Esophagus squamous epithelium (tissue), 5 donors: ENCODE results near the gene RNGTT. TPM values are rescaled to one million over a fixed set of nuclear protein-coding genes. Genes with fewer than 3 reads are reported as not detected.

Experiments used
- DNase-seq: peaks from one replicate; lab custom pipeline; 2025; lab: John Stamatoyannopoulos, UW
- H3K27ac ChIP-seq, 4 donors: fragments of 200-600 bp; sonication (generic); one replicate each; pipeline ENCODE4 v1.5.1; 2016 to 2019; ENCODE audit warnings: mild to moderate bottlenecking in 1 of 4
- H3K27me3 ChIP-seq, 4 donors: fragments of 200-600 bp; sonication (generic); 1 replicate in 3 of 4; 2 replicates in 1 of 4; pipeline versions ENCODE4 v1.5.1 to v1.6.0; 2017 to 2021; ENCODE audit warnings: antibody characterized with exemption in 1 of 4
- H3K36me3 ChIP-seq, 3 donors: fragments of 200-600 bp; sonication (generic); one replicate each; pipeline ENCODE4 v1.5.1; 2016 to 2019
- H3K4me1 ChIP-seq, 3 donors: fragments of 200-600 bp; sonication (generic); one replicate each; pipeline ENCODE4 v1.5.1; 2017 to 2019
- H3K4me3 ChIP-seq, 4 donors: fragments of 200-600 bp; sonication (generic); 1 replicate in 3 of 4; 2 replicates in 1 of 4; pipeline ENCODE4 v1.5.1; 2016 to 2019; ENCODE audit warnings: mild to moderate bottlenecking in 2 of 4, moderate library complexity in 1 of 4
- H3K9me3 ChIP-seq, 3 donors: fragments of 200-600 bp; sonication (generic); one replicate each; pipeline ENCODE4 v1.5.1; 2016 to 2019
- POLR2A ChIP-seq, 4 donors: fragments of 450-650 bp; IDR thresholded peaks; one replicate each; pipeline ENCODE4 v1.6.1; 2017; ENCODE audit warnings: antibody characterized with exemption in 4 of 4, mild to moderate bottlenecking in 4 of 4, moderate library complexity in 3 of 4
- WGBS, 2 donors: methylation state at CpG; one replicate each; pipeline ENCODE4 v1.1.5; 2018; 5-methylcytosine and 5-hydroxymethylcytosine counted together
- intact Hi-C: fragments of 100-400 bp; cut with DNase I; formaldehyde crosslinking; loops from one replicate; pipeline ENCODE4 v1.15.0; 2022
- total RNA-seq, 4 donors: library from RNA; depleted of rRNA; stranded (reverse); fragments of >200 nt; gene quantifications; one replicate each; pipeline ENCODE4 v1.1.0, GENCODE V29; 2016
- TF ChIP-seq, protein P1 (sequence below), 6 experiments: fragments of 450-650 bp in 4 of 6; fragments of 200-600 bp in 2 of 6; sonication (generic) in 2 of 6; IDR thresholded peaks; one replicate each; pipeline ENCODE4 v1.5.1; 2016 to 2019; ENCODE audit warnings: antibody characterized with exemption in 6 of 6, mild to moderate bottlenecking in 4 of 6, moderate library complexity in 4 of 6
- donor health status: DM: yes; HTN: yes; CAD: no.

RNGTT gene
- total RNA-seq, 4 donors from 2014 or later = 8.3 to 22.3 (median 18.3) TPM

DNA sequence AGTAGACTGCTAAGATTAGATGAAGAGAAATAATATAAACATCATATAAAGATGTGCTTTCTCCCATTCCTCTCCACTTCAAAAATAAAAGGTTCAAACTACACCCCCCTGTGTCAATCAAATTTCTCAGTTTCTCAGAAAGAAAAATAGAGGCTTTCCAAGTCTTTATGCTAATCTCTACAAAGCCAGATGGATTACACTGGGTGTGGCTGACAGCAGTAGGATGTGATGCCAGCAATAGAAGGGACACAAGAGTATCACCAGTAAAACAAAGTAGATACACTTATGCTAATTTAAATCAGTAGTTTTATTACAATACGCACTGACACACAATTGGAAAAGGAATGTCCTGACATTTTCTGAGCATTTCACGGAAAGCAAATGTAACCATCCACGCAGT is 353.4 kb downstream of the RNGTT start:
- WGBS, 2 donors = 96 to 97% methylated on average over 3 of the region's 3 CpGs
- no peaks in the 10 kb centered on the region for H3K4me1 ChIP-seq
- no peaks in the 10 kb centered on the region for H3K27me3 ChIP-seq
- H3K9me3 ChIP-seq = no peaks in the 10 kb centered on the region
- no peak overlapping the region for H3K4me3 ChIP-seq
- DNase-seq = no peak
- no peak overlapping the region for H3K27ac ChIP-seq
- TF ChIP-seq, protein P1, sequence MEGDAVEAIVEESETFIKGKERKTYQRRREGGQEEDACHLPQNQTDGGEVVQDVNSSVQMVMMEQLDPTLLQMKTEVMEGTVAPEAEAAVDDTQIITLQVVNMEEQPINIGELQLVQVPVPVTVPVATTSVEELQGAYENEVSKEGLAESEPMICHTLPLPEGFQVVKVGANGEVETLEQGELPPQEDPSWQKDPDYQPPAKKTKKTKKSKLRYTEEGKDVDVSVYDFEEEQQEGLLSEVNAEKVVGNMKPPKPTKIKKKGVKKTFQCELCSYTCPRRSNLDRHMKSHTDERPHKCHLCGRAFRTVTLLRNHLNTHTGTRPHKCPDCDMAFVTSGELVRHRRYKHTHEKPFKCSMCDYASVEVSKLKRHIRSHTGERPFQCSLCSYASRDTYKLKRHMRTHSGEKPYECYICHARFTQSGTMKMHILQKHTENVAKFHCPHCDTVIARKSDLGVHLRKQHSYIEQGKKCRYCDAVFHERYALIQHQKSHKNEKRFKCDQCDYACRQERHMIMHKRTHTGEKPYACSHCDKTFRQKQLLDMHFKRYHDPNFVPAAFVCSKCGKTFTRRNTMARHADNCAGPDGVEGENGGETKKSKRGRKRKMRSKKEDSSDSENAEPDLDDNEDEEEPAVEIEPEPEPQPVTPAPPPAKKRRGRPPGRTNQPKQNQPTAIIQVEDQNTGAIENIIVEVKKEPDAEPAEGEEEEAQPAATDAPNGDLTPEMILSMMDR (IDR thresholded peaks at IDR 0.05) = no peak
- TF ChIP-seq POLR2A (IDR thresholded peaks at IDR 0.05) = no peak
- peaks cover 0 to 35% (median 0%) of the 10 kb centered on the region in 3 donors for H3K36me3 ChIP-seq
- intact Hi-C loops = no loop called here

DNA sequence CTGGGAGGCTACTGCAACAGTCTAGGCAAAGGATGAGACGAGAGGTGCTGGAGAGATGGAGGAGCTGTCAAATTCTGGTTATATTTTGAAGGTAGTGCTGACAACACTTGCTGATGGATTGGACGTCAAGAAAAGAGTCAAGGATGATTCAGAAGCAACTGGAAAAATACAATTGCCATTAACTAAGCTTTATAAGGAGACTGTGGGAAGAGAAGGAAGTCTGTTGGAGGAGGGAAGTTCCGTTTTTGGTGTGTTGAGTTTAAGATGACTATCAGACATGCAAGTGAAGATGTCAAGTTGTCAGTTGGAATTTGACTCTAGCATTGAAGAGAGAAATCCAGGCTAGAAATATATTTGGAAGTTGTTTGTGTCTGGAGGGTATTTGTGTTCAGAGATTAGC is 358.1 kb downstream of the RNGTT start:
- Histone ChIP-seq H3K27ac (no peak overlapping the region), H3K36me3 (no peaks in the 10 kb centered on the region), H3K27me3 (no peaks in the 10 kb centered on the region), H3K9me3 (no peaks in the 10 kb centered on the region), H3K4me3 (no peak overlapping the region), H3K4me1 (no peaks in the 10 kb centered on the region)
- TF ChIP-seq, protein P1 (IDR thresholded peaks at IDR 0.05) = no peak
- 49 to 56% methylated on average over 3 of the region's 3 CpGs for WGBS, 2 donors
- intact Hi-C loops = no loop called here
- DNase-seq = no peak

DNA sequence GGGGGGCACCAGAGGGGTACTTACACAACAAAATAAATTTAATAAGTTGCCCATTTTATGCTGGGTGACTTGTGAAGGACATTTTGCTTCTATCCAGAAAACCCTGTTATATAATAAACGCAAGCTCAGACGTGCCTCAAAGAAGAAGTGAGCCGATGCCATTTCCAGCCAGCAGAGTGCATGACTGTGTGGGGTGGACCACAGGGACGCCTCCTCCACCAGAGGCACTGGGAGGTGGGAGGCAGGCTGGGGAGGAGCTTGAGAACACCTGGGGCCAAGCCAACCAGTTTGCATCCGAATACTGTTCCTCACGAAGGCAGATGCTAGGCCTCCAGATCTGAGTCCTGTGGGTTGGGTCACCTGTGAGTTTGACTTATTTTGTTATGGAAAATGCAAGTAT is 363.8 kb downstream of the RNGTT start:
- no peaks in the 10 kb centered on the region for H3K36me3 ChIP-seq
- whole genome bisulfite sequencing, 2 donors = 78 to 79% methylated on average over 5 to 6 of the region's 6 CpGs
- no peak overlapping the region for H3K27ac ChIP-seq
- no peak overlapping the region for H3K4me3 ChIP-seq
- intact Hi-C loops = no loop called here
- DNase-seq = no peak
- no peaks in the 10 kb centered on the region for H3K4me1 ChIP-seq
- no peak for TF ChIP-seq POLR2A (IDR thresholded peaks at IDR 0.05)
- TF ChIP-seq, protein P1 (IDR thresholded peaks at IDR 0.05) = peak in 1 of 6 experiments; percentile 5
- no peaks in the 10 kb centered on the region for H3K9me3 ChIP-seq
- no peaks in the 10 kb centered on the region for H3K27me3 ChIP-seq

DNA sequence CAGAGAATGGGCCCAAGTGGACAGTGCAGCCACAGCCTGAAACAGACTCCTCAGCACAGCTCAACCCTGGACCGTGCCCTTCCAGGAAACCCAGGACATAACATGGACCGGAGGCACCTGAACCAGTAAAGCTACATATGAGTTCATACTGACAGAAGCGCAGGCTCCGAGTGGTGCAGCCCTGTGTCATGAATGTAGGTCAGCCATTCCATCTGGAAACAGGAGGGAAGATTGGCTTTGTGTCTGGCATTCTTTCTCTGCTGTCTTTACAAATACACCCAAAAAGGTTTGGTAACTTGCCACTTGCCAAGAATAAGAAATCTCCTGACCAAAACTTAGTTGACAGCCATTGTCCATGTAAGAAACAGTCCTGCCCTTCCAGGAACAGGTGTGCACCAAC is 366.6 kb downstream of the RNGTT start:
- 87% methylated on average over 4 of the region's 4 CpGs for WGBS, 2 donors
- no peaks in the 10 kb centered on the region for H3K9me3 ChIP-seq
- no peaks in the 10 kb centered on the region for H3K4me1 ChIP-seq
- no peak overlapping the region for H3K27ac ChIP-seq
- TF ChIP-seq POLR2A (IDR thresholded peaks at IDR 0.05) = no peak
- TF ChIP-seq, protein P1 (IDR thresholded peaks at IDR 0.05) = no peak
- H3K27me3 ChIP-seq = no peaks in the 10 kb centered on the region
- no peaks in the 10 kb centered on the region for H3K36me3 ChIP-seq
- intact Hi-C loops = no loop called here
- no peak overlapping the region for H3K4me3 ChIP-seq
- DNase-seq = no peak

DNA sequence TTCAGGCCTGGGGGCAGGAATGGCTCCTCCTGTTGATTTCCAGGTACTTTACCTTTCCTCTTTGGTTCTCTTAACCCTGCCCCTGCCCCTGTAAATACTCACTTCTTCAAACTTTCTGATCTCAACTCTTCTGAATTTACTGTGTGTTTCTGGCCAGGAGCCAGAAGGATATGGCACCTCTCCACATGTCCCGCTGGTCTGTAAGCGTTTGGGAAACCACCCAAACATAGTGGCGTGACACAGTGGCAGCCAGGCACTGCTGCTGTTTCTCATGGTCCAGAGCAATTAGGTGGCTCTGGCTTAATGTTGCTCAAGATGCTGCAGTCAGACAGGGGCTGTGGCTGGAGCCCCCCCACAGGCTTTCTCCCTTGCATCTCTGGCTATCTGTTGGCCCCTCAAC is 374.5 kb downstream of the RNGTT start:
- intact Hi-C loops = no loop called here
- Histone ChIP-seq H3K27me3 (peaks cover 0 to 9% (median 0%) of the 10 kb centered on the region in 4 donors), H3K27ac (no peak overlapping the region), H3K36me3 (no peaks in the 10 kb centered on the region), H3K4me1 (no peaks in the 10 kb centered on the region), H3K4me3 (no peak overlapping the region), H3K9me3 (no peaks in the 10 kb centered on the region)
- 29 to 38% methylated on average over 3 of the region's 3 CpGs for WGBS, 2 donors
- TF ChIP-seq POLR2A (IDR thresholded peaks at IDR 0.05) = no peak
- TF ChIP-seq, protein P1 (IDR thresholded peaks at IDR 0.05) = no peak
- no peak for DNase-seq
